Neural progenitor cell (in vitro differentiated cells): ENCODE measurements around the gene IFNAR1. TPM values are rescaled to one million over a fixed set of nuclear protein-coding genes. Genes with fewer than 3 reads are reported as not detected.

Source experiments
- DNase-seq: peaks from one replicate; pipeline ENCODE4 v3.0.0-alpha.2; 2016; ENCODE audit warnings: low spot score
- H2AFZ ChIP-seq: fragments of 200-600 bp; sonication (generic); replicated peaks from 2 replicates; pipeline ENCODE4 v1.6.1; 2016; ENCODE audit warnings: antibody characterized with exemption
- H3F3A ChIP-seq: fragments of 200-600 bp; sonication (generic); 2 replicates; pipeline ENCODE4 v1.6.1; 2016; ENCODE audit warnings: antibody characterized with exemption, low read depth
- H3K27ac ChIP-seq: fragments of 200-600 bp; sonication (generic); 2 replicates; pipeline ENCODE4 v1.5.1; 2016; ENCODE audit warnings: mild to moderate bottlenecking
- H3K27me3 ChIP-seq: fragments of 200-600 bp; sonication (generic); 2 replicates; pipeline ENCODE4 v1.6.1; 2016; ENCODE audit warnings: mild to moderate bottlenecking, moderate library complexity
- H3K36me3 ChIP-seq: fragments of 200-600 bp; sonication (generic); 2 replicates; pipeline ENCODE4 v1.5.1; 2016
- H3K4me1 ChIP-seq: fragments of 200-600 bp; sonication (generic); 2 replicates; pipeline ENCODE4 v1.6.1; 2016; ENCODE audit warnings: mixed run types
- H3K4me2 ChIP-seq: fragments of 200-600 bp; sonication (generic); 2 replicates; pipeline ENCODE4 v1.6.1; 2016
- H3K4me3 ChIP-seq: fragments of 200-600 bp; sonication (generic); 2 replicates; pipeline ENCODE4 v1.5.1; 2016
- H3K79me2 ChIP-seq: fragments of 200-600 bp; sonication (generic); 2 replicates; pipeline ENCODE4 v1.6.1; 2016; ENCODE audit warnings: low read depth
- H3K9ac ChIP-seq: fragments of 200-600 bp; sonication (generic); 2 replicates; pipeline ENCODE4 v1.6.1; 2016
- H3K9me3 ChIP-seq: fragments of 200-600 bp; sonication (generic); 2 replicates; pipeline ENCODE4 v1.5.1; 2016; ENCODE audit warnings: low read depth
- H4K20me1 ChIP-seq: fragments of 200-600 bp; sonication (generic); 2 replicates; pipeline ENCODE4 v1.6.1; 2016; ENCODE audit warnings: low read depth
- H3K27ac Mint-ChIP-seq: 3 replicates; pipeline ENCODE4 v1.8.0; 2021; ENCODE audit warnings: mixed read lengths
- H3K27me3 Mint-ChIP-seq: 2 replicates; pipeline ENCODE4 v1.8.0; 2022; ENCODE audit warnings: low read depth, mild to moderate bottlenecking, inconsistent platforms, moderate library complexity, mixed read lengths; ENCODE audit not compliant: insufficient read depth
- H3K36me3 Mint-ChIP-seq: 3 replicates; pipeline ENCODE4 v1.8.0; 2021; ENCODE audit warnings: mixed read lengths
- H3K4me1 Mint-ChIP-seq: 3 replicates; pipeline ENCODE4 v1.8.0; 2021; ENCODE audit warnings: mixed read lengths
- H3K4me3 Mint-ChIP-seq: 3 replicates; pipeline ENCODE4 v1.8.0; 2021; ENCODE audit warnings: mild to moderate bottlenecking, moderate library complexity, mixed read lengths
- H3K9me3 Mint-ChIP-seq: 3 replicates; pipeline ENCODE4 v1.8.0; 2020; ENCODE audit warnings: mixed read lengths
- EZH2 ChIP-seq: fragments of 200-600 bp; sonication (generic); IDR thresholded peaks from 2 replicates; pipeline ENCODE4 v1.6.1; 2017; ENCODE audit warnings: antibody characterized with exemption, mild to moderate bottlenecking, moderate library complexity
- EZH2phosphoT487 ChIP-seq: fragments of 200-600 bp; sonication (generic); IDR thresholded peaks from 2 replicates; pipeline ENCODE4 v1.6.1; 2017; ENCODE audit warnings: antibody characterized with exemption
- total RNA-seq: library from RNA; depleted of rRNA; stranded (reverse); fragments of >200 nt; gene quantifications from 2 replicates; pipeline ENCODE4 v1.2.3, GENCODE V29; 2015; ENCODE audit warnings: low replicate concordance
- TF ChIP-seq, protein P1 (sequence below): fragments of 200-600 bp; sonication (generic); IDR thresholded peaks from 2 replicates; pipeline ENCODE4 v1.5.1; 2017; ENCODE audit warnings: antibody characterized with exemption, mild to moderate bottlenecking

Gene IFNAR1
- total RNA-seq, 1 donor from 2014 or later: 9.5 TPM

DNA sequence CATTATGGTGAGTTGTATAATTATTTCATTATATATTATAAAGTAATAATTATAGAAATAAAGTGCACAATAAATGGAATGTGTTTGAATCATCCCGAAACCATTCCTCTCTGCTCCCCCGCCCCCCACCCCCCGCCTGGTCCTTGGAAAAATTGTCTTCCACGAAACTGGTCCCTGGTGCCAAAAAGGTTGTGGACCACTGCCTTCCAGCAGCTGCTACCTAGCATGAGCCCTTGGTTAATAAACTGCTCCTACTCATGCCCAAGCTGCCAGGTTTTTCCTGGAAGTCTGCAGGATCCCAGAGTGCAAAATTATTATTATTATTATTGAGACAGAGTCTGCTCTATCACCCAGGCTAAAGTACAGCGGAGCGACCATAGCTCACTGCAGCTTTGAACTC, 71.7 kb downstream of the IFNAR1 start:
- H3K4me1 ChIP-seq: peaks cover 9% of the 10 kb centered on the region
- Mint-ChIP-seq H3K9me3 (no peaks in the 10 kb centered on the region), H3K4me1 (peaks cover 16% of the 10 kb centered on the region), H3K27me3 (peaks cover 4% of the 10 kb centered on the region), H3K4me3 (no peak overlapping the region), H3K36me3 (no peaks in the 10 kb centered on the region), H3K27ac (no peak overlapping the region)
- H3K9me3 ChIP-seq: no peaks in the 10 kb centered on the region
- H2AFZ ChIP-seq: no peak overlapping the region
- TF ChIP-seq EZH2phosphoT487 (no peak), EZH2 (no peak)
- TF ChIP-seq, protein P1, sequence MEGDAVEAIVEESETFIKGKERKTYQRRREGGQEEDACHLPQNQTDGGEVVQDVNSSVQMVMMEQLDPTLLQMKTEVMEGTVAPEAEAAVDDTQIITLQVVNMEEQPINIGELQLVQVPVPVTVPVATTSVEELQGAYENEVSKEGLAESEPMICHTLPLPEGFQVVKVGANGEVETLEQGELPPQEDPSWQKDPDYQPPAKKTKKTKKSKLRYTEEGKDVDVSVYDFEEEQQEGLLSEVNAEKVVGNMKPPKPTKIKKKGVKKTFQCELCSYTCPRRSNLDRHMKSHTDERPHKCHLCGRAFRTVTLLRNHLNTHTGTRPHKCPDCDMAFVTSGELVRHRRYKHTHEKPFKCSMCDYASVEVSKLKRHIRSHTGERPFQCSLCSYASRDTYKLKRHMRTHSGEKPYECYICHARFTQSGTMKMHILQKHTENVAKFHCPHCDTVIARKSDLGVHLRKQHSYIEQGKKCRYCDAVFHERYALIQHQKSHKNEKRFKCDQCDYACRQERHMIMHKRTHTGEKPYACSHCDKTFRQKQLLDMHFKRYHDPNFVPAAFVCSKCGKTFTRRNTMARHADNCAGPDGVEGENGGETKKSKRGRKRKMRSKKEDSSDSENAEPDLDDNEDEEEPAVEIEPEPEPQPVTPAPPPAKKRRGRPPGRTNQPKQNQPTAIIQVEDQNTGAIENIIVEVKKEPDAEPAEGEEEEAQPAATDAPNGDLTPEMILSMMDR: no peak
- H3K27ac ChIP-seq: no peak overlapping the region
- no peak overlapping the region for H3K4me2 ChIP-seq
- no peak overlapping the region for H3K9ac ChIP-seq
- no peaks in the 10 kb centered on the region for H3K27me3 ChIP-seq
- DNase-seq: no peak
- no peaks in the 10 kb centered on the region for H3K36me3 ChIP-seq
- H3F3A ChIP-seq: peaks cover 7% of the 10 kb centered on the region
- no peak overlapping the region for H3K4me3 ChIP-seq
- H3K79me2 ChIP-seq: no peaks in the 10 kb centered on the region
- H4K20me1 ChIP-seq: no peaks in the 10 kb centered on the region

DNA sequence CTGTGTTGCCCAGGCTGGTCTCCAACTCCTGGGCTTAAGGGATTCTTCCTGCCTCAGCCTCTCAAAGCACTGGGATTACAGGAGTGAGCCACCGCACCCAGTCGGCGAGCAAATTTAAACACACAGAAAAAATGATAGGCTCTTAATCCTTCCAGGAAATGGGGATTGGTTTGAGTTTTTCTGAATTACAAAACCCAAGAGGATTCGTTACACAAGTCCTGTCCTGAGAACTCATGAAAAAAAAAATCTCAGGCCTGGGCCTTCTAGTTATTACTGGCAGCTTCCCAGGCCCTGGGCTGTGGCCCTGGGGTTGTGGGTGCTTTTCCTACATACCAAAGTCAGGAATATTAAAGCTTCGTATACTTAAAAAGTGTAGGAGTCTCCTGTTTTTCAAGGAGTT, 72.2 kb downstream of the IFNAR1 start:
- H3K9me3 Mint-ChIP-seq: no peaks in the 10 kb centered on the region

DNA sequence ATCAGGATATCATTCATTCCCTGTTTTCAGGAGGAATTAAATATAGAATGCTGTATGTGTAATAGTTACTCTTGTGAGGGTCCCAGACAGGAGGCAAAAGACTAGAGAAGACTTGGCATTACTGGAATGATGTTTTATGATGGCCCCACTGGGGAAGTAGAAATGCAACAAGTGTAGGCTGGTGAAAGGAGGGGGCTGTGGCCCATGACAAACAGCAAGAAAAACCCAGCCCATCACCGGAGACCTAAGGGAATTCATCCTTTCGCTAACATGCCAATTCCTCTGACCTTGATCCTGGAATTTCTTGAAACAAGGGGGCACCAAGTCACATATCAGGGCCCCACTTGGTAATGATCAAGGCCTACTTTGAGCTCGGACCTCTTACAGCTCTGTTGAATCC, 72.9 kb downstream of the IFNAR1 start:
- Mint-ChIP-seq H3K4me1 (peaks cover 11% of the 10 kb centered on the region), H3K9me3 (no peaks in the 10 kb centered on the region)

More for the DNA sequence above, 72.2 kb downstream of the IFNAR1 start:
- Histone ChIP-seq H3K27ac (no peak overlapping the region), H3K9me3 (no peaks in the 10 kb centered on the region), H3K9ac (no peak overlapping the region), H4K20me1 (no peaks in the 10 kb centered on the region), H2AFZ (no peak overlapping the region), H3K27me3 (no peaks in the 10 kb centered on the region), H3K79me2 (no peaks in the 10 kb centered on the region), H3K4me1 (peaks cover 9% of the 10 kb centered on the region), H3K4me3 (no peak overlapping the region), H3F3A (peaks cover 12% of the 10 kb centered on the region), H3K4me2 (no peak overlapping the region), H3K36me3 (no peaks in the 10 kb centered on the region)
- H3K27ac Mint-ChIP-seq: no peak overlapping the region
- no peak overlapping the region for H3K4me3 Mint-ChIP-seq
- peaks cover 16% of the 10 kb centered on the region for H3K4me1 Mint-ChIP-seq
- H3K27me3 Mint-ChIP-seq: peaks cover 9% of the 10 kb centered on the region
- no peaks in the 10 kb centered on the region for H3K36me3 Mint-ChIP-seq
- no peak for DNase-seq
- TF ChIP-seq EZH2phosphoT487 (no peak), EZH2 (no peak)
- TF ChIP-seq, protein P1: no peak

More for the DNA sequence above, 72.9 kb downstream of the IFNAR1 start:
- no peak overlapping the region for H3K9ac ChIP-seq
- H2AFZ ChIP-seq: no peak overlapping the region
- H3K4me3 ChIP-seq: no peak overlapping the region
- H4K20me1 ChIP-seq: no peaks in the 10 kb centered on the region
- Mint-ChIP-seq H3K27me3 (peaks cover 8% of the 10 kb centered on the region), H3K4me3 (no peak overlapping the region), H3K36me3 (no peaks in the 10 kb centered on the region), H3K27ac (peak overlapping the region; percentile 66)
- H3K4me1 ChIP-seq: peaks cover 1% of the 10 kb centered on the region
- no peaks in the 10 kb centered on the region for H3K9me3 ChIP-seq
- DNase-seq: no peak
- H3K79me2 ChIP-seq: no peaks in the 10 kb centered on the region
- no peak overlapping the region for H3K4me2 ChIP-seq
- H3K36me3 ChIP-seq: no peaks in the 10 kb centered on the region
- peaks cover 12% of the 10 kb centered on the region for H3F3A ChIP-seq
- TF ChIP-seq EZH2phosphoT487 (no peak), EZH2 (no peak)
- TF ChIP-seq, protein P1: no peak
- no peaks in the 10 kb centered on the region for H3K27me3 ChIP-seq
- no peak overlapping the region for H3K27ac ChIP-seq
